ENCODE data around the gene MOSPD3. TPM values are rescaled to one million over a fixed set of nuclear protein-coding genes. Genes with fewer than 3 reads are reported as not detected.

The MOSPD3 gene
- total RNA-seq, 2 experiments from 2014 or later: 10.4 to 12.0 TPM

DNA sequence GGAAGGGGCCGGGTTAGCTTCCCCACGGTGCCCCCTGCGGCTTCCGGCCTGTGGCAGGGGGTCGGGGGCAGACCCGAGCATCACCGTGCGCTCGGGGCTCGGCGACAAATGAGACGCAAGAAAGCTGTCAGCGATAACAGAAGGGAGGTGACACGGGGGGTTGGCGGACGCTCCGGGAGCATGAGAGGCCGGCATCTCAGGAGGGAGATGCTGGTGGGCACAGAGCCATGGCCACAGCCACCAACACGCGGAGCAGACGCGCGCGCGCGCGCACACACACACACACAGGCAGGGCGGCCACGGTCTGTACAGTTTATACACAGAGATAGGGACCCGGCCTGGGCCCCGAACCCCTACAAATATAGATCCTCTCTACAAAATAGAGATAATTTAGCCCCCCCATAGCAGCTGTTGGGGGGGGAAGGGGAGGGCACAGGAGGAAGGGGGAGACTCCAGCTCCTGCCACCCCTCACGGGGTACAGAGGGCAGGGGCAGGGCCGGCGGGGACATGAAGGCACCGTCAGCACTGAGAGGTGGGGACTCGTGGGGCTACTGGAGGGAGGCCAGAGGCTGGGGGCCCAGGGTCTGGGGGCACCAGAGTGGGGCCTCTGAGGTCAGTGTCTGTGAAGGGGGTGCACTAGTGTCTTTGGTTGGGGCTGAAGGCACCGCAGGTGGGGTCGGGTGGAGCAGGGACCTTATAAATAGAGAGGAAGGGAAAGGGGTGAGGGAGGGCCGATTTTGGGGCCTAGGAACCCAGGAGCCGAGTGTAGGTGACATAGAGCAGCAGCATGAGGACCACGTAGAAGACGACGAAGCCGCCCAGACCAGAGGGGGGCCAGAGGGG is 37.8 kb upstream of the MOSPD3 start:
- Histone ChIP-seq H3K27ac (ENCODE audit: low read depth, low read length, poor library complexity, severe bottlenecking) (no peak overlapping the region), H3K4me2 (ENCODE audit: low read length) (no peak overlapping the region), H3K36me3 (ENCODE audit: insufficient read depth, low read length) (peaks cover 52% of the 10 kb centered on the region), H3K9me2 (ENCODE audit: insufficient read depth, low read length) (no peaks in the 10 kb centered on the region), H4K20me1 (ENCODE audit: insufficient read depth, low read length) (no peaks in the 10 kb centered on the region), H3K79me2 (ENCODE audit: insufficient read depth, low read depth, low read length) (no peaks in the 10 kb centered on the region), H3K4me1 (ENCODE audit: insufficient read depth, low read length, poor library complexity, severe bottlenecking) (peaks cover 25% of the 10 kb centered on the region), H3K9me3 (ENCODE audit: low read length) (no peaks in the 10 kb centered on the region), H2AFZ (ENCODE audit: low read length) (no peak overlapping the region), H3K4me3 (ENCODE audit: low read depth, low read length, poor library complexity, severe bottlenecking) (no peak overlapping the region)
- ChIA-PET CTCF (ENCODE audit: unreplicated experiment) (no interaction called here), POLR2A (interaction anchor here (0.6 kb wide), 1 partner anchor 131 kb away, joined by 3 read pairs; the partner anchor contains the start of gene POP7)
- TSS peak; percentile 44 for BruUV-seq (replicated peaks)
- no peak for DNase-seq (ENCODE audit: low spot score)
- TF ChIP-seq EZH2phosphoT487 (IDR thresholded peaks at IDR 0.05; ENCODE audit: borderline replicate concordance, low read depth, low read length): no peak
- TF ChIP-seq, protein P1, sequence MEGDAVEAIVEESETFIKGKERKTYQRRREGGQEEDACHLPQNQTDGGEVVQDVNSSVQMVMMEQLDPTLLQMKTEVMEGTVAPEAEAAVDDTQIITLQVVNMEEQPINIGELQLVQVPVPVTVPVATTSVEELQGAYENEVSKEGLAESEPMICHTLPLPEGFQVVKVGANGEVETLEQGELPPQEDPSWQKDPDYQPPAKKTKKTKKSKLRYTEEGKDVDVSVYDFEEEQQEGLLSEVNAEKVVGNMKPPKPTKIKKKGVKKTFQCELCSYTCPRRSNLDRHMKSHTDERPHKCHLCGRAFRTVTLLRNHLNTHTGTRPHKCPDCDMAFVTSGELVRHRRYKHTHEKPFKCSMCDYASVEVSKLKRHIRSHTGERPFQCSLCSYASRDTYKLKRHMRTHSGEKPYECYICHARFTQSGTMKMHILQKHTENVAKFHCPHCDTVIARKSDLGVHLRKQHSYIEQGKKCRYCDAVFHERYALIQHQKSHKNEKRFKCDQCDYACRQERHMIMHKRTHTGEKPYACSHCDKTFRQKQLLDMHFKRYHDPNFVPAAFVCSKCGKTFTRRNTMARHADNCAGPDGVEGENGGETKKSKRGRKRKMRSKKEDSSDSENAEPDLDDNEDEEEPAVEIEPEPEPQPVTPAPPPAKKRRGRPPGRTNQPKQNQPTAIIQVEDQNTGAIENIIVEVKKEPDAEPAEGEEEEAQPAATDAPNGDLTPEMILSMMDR (conservative IDR thresholded peaks at IDR 0.05; ENCODE audit: low read length): no peak
- intact Hi-C loops (cut with micrococcal nuclease; ENCODE audit: unreplicated experiment): no loop called here

DNA sequence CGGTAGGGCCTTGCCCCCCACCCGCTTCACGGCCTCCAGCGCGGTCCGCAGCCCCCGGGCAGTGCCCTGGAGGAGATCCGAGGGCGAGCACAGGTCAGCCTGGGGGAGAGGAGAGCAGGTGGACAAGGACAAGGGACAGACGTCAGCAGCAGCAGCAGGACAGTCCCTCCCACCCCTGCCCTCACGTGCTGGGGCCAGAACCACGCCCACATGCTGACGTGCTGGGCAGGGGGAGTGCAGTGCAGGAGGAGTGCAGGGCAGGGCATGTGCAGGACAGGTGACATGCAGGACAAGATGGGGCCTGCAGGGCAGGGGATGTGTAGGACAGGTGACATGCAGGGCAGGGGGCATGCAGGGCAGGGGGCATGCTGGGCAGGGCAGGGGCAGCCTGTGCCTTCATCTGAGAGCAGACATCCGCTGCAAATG is 37.1 kb upstream of the MOSPD3 start:
- no peak overlapping the region for H3K4me2 ChIP-seq (ENCODE audit: low read length)
- POLR2A ChIA-PET: no interaction called here
- H2AFZ ChIP-seq (ENCODE audit: low read length): no peak overlapping the region
- CTCF ChIA-PET (ENCODE audit: unreplicated experiment): no interaction called here
- H3K27ac ChIP-seq (ENCODE audit: low read depth, low read length, poor library complexity, severe bottlenecking): no peak overlapping the region
- intact Hi-C loops (cut with micrococcal nuclease; ENCODE audit: unreplicated experiment): no loop called here
- no TSS peak for BruUV-seq (replicated peaks)
- H3K4me3 ChIP-seq (ENCODE audit: low read depth, low read length, poor library complexity, severe bottlenecking): no peak overlapping the region
- no peaks in the 10 kb centered on the region for H3K79me2 ChIP-seq (ENCODE audit: insufficient read depth, low read depth, low read length)
- TF ChIP-seq EZH2phosphoT487 (IDR thresholded peaks at IDR 0.05; ENCODE audit: borderline replicate concordance, low read depth, low read length): no peak
- TF ChIP-seq, protein P1 (conservative IDR thresholded peaks at IDR 0.05; ENCODE audit: low read length): no peak
- peaks cover 19% of the 10 kb centered on the region for H3K4me1 ChIP-seq (ENCODE audit: insufficient read depth, low read length, poor library complexity, severe bottlenecking)
- H4K20me1 ChIP-seq (ENCODE audit: insufficient read depth, low read length): no peaks in the 10 kb centered on the region
- no peaks in the 10 kb centered on the region for H3K9me3 ChIP-seq (ENCODE audit: low read length)
- H3K36me3 ChIP-seq (ENCODE audit: insufficient read depth, low read length): peaks cover 59% of the 10 kb centered on the region
- no peak for DNase-seq (ENCODE audit: low spot score)
- H3K9me2 ChIP-seq (ENCODE audit: insufficient read depth, low read length): no peaks in the 10 kb centered on the region

DNA sequence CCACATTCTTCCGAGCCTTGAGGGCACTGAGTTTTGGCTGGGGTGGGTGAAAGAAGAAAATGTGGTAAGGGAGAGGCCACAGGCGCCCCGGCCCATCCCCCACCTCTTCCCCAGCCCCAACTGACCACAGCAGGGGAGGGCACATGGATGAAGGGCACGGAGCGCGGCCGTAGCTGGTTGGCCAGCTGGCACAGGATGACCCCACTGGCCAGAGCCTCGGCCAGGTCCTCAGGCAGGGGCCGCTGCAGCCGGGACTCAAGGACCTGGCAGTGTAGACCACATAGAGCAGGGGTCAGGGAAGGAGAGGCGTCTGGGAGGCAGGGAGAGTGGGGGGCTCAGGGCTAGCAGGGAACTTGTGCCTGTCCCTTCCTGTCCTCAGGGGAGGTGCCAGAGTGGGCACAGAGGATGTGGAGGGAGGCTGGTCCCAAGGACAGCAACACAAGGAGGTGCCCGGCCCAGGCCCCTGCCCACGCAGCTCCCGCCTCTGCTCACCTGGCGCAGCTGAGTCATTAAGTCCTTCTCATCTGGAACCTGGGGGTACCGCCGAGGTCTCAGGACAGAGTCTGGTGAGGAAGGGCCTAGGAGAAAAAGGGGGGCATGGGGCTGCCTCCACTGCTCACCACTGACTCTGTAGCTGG is 36.5 kb upstream of the MOSPD3 start:
- Histone ChIP-seq H2AFZ (ENCODE audit: low read length) (no peak overlapping the region), H3K4me2 (ENCODE audit: low read length) (no peak overlapping the region), H3K4me3 (ENCODE audit: low read depth, low read length, poor library complexity, severe bottlenecking) (no peak overlapping the region), H4K20me1 (ENCODE audit: insufficient read depth, low read length) (no peaks in the 10 kb centered on the region), H3K4me1 (ENCODE audit: insufficient read depth, low read length, poor library complexity, severe bottlenecking) (peaks cover 12% of the 10 kb centered on the region), H3K36me3 (ENCODE audit: insufficient read depth, low read length) (peaks cover 65% of the 10 kb centered on the region), H3K27ac (ENCODE audit: low read depth, low read length, poor library complexity, severe bottlenecking) (no peak overlapping the region), H3K79me2 (ENCODE audit: insufficient read depth, low read depth, low read length) (no peaks in the 10 kb centered on the region), H3K9me2 (ENCODE audit: insufficient read depth, low read length) (no peaks in the 10 kb centered on the region), H3K9me3 (ENCODE audit: low read length) (no peaks in the 10 kb centered on the region)
- no peak for DNase-seq (ENCODE audit: low spot score)
- intact Hi-C loops (cut with micrococcal nuclease; ENCODE audit: unreplicated experiment): no loop called here
- no TSS peak for BruUV-seq (replicated peaks)
- ChIA-PET POLR2A (no interaction called here), CTCF (ENCODE audit: unreplicated experiment) (no interaction called here)
- TF ChIP-seq EZH2phosphoT487 (IDR thresholded peaks at IDR 0.05; ENCODE audit: borderline replicate concordance, low read depth, low read length): no peak
- TF ChIP-seq, protein P1 (conservative IDR thresholded peaks at IDR 0.05; ENCODE audit: low read length): no peak

All from OCI-LY7 (cell line).